Glutamatergic neuron (in vitro differentiated cells): ENCODE measurements around the gene KRT83. TPM values are rescaled to one million over a fixed set of nuclear protein-coding genes. Genes with fewer than 3 reads are reported as not detected.

Source experiments
- DNase-seq: peaks from one replicate; pipeline ENCODE4 v3.0.0; 2022
- H3K27ac Mint-ChIP-seq: one replicate; pipeline ENCODE4 v1.8.0; 2020; ENCODE audit warnings: mild to moderate bottlenecking, mixed read lengths, inconsistent platforms; ENCODE audit not compliant: unreplicated experiment
- H3K27me3 Mint-ChIP-seq: one replicate; pipeline ENCODE4 v1.8.0; 2020; ENCODE audit warnings: mild to moderate bottlenecking, moderate library complexity, mixed read lengths, inconsistent platforms; ENCODE audit not compliant: unreplicated experiment
- H3K36me3 Mint-ChIP-seq: one replicate; pipeline ENCODE4 v1.8.0; 2020; ENCODE audit warnings: mild to moderate bottlenecking, mixed read lengths, inconsistent platforms; ENCODE audit not compliant: unreplicated experiment
- H3K4me1 Mint-ChIP-seq: one replicate; pipeline ENCODE4 v1.8.0; 2020; ENCODE audit warnings: mild to moderate bottlenecking, low read depth, mixed read lengths, inconsistent platforms; ENCODE audit not compliant: unreplicated experiment
- H3K4me3 Mint-ChIP-seq: one replicate; pipeline ENCODE4 v1.8.0; 2020; ENCODE audit warnings: mild to moderate bottlenecking, mixed read lengths, inconsistent platforms; ENCODE audit not compliant: unreplicated experiment
- H3K9me3 Mint-ChIP-seq: one replicate; pipeline ENCODE4 v1.8.0; 2020; ENCODE audit warnings: mild to moderate bottlenecking, moderate library complexity, mixed read lengths, inconsistent platforms; ENCODE audit not compliant: unreplicated experiment
- CTCF ChIP-seq: fragments of 200-600 bp; sonication (generic); IDR thresholded peaks from one replicate; pipeline ENCODE4 v1.5.0; 2021; ENCODE audit not compliant: partially characterized antibody, unreplicated experiment
- total RNA-seq: library from RNA; stranded (reverse); fragmentation: NEBNext Ultra II Directional; extraction: Animal tissue kit (Norgen Biotek cat#: 25700); gene quantifications from one replicate; pipeline ENCODE4 v1.2.1, GENCODE V29; 2021; ENCODE audit not compliant: unreplicated experiment

KRT83 gene
- total RNA-seq, 1 donor from 2014 or later, result not detected

- Mint-ChIP-seq H3K36me3 (peaks cover 4% of the 10 kb centered on the region), H3K4me3 (no peak overlapping the region), H3K27ac (no peak overlapping the region), H3K27me3 (peaks cover 4% of the 10 kb centered on the region), H3K4me1 (no peaks in the 10 kb centered on the region), H3K9me3 (peaks cover 4% of the 10 kb centered on the region)
- DNase-seq, result no peak
- TF ChIP-seq CTCF, result no peak
Measured at GRCh38 chr12:52267266-52267665, 53.9 kb downstream of the KRT83 start.

GRCh38 chr12:52266514-52266913 is 54.7 kb downstream of the KRT83 start:
- TF ChIP-seq CTCF, result no peak
- no peak overlapping the region for H3K27ac Mint-ChIP-seq
- H3K4me1 Mint-ChIP-seq, result no peaks in the 10 kb centered on the region
- peaks cover 5% of the 10 kb centered on the region for H3K9me3 Mint-ChIP-seq
- peaks cover 4% of the 10 kb centered on the region for H3K36me3 Mint-ChIP-seq
- H3K27me3 Mint-ChIP-seq, result peaks cover 6% of the 10 kb centered on the region
- no peak for DNase-seq
- no peak overlapping the region for H3K4me3 Mint-ChIP-seq

GRCh38 chr12:52264435-52264825 is 56.8 kb downstream of the KRT83 start:
- no peak for TF ChIP-seq CTCF
- no peaks in the 10 kb centered on the region for H3K4me1 Mint-ChIP-seq
- peaks cover 4% of the 10 kb centered on the region for H3K27me3 Mint-ChIP-seq
- DNase-seq, result no peak
- H3K27ac Mint-ChIP-seq, result no peak overlapping the region
- H3K9me3 Mint-ChIP-seq, result peaks cover 7% of the 10 kb centered on the region
- peaks cover 4% of the 10 kb centered on the region for H3K36me3 Mint-ChIP-seq
- no peak overlapping the region for H3K4me3 Mint-ChIP-seq

Other genes starting within 250 kb of the KRT83 start
- gene SMIM41, start 241.7 kb downstream of the KRT83 start, total RNA-seq, result 0.88 TPM
- not detected for gene KRT80, start 129.4 kb downstream of the KRT83 start, total RNA-seq
- not detected for gene KRT7, start 88.2 kb downstream of the KRT83 start, total RNA-seq
- gene KRT86, start 46.8 kb downstream of the KRT83 start, total RNA-seq, result not detected
- not detected for gene KRT81, start 29.9 kb downstream of the KRT83 start, total RNA-seq
- gene KRT85, start 46.1 kb upstream of the KRT83 start, total RNA-seq, result not detected
- gene KRT84, start 64.3 kb upstream of the KRT83 start, total RNA-seq, result not detected
- not detected for gene KRT82, start 84.9 kb upstream of the KRT83 start, total RNA-seq
- gene KRT75, start 113.0 kb upstream of the KRT83 start, total RNA-seq, result not detected
- not detected for gene KRT6B, start 130.7 kb upstream of the KRT83 start, total RNA-seq
- not detected for gene KRT6C, start 152.4 kb upstream of the KRT83 start, total RNA-seq
- not detected for gene KRT6A, start 171.9 kb upstream of the KRT83 start, total RNA-seq
- gene KRT5, start 199.0 kb upstream of the KRT83 start, total RNA-seq, result not detected
- gene KRT71, start 231.7 kb upstream of the KRT83 start, total RNA-seq, result not detected